ENCODE data around the gene ZNF138. TPM values are rescaled to one million over a fixed set of nuclear protein-coding genes. Genes with fewer than 3 reads are reported as not detected.
A peak's percentile ranks its signal among the peaks of the same experiment; 100 is the strongest.
"Not testable (repeated sequence)": the region's sequence is repeated elsewhere in the genome, so short reads cannot be mapped to it uniquely, and the experiment has no call there.

ZNF138 gene
- total RNA-seq, 1 experiment from 2014 or later = 7.6 TPM

DNA sequence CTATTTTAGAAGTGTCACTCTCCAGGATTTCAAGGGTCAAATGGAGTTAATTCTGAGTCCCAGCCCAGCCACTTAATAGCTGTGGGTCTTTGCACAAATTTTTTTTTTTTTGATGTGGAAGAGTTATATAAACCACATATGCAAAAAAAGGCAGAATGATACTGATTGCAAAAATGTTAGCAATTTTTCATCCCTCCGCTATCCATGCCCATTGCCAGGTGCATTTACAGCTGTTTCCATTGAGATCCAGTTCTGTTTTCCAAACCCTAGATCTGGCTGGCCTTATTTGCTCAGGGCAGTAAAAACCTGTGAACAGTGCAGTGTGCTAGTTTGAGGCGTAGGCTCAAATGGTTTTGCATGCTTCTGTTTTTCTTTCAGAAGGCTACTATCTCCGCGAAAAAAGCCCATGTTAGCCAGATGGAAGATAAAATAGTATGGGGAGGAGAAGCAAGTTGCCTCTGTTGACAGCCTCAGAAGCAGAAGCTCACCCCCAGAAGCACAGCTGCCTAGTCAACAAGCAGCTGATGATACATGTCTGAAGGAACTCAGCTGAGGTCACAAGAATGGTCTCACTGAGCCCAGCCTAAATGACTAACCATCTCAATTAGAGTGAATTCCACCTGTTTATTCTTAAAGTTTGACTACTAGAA lies 997 bp upstream of the ZNF138 start:
- BruUV-seq (replicated peaks) = no TSS peak
- TF ChIP-seq SIN3A (IDR thresholded peaks at IDR 0.05; ENCODE audit: borderline replicate concordance, insufficient read depth, low read depth, low read length) = no peak
- TF ChIP-seq, protein P1, sequence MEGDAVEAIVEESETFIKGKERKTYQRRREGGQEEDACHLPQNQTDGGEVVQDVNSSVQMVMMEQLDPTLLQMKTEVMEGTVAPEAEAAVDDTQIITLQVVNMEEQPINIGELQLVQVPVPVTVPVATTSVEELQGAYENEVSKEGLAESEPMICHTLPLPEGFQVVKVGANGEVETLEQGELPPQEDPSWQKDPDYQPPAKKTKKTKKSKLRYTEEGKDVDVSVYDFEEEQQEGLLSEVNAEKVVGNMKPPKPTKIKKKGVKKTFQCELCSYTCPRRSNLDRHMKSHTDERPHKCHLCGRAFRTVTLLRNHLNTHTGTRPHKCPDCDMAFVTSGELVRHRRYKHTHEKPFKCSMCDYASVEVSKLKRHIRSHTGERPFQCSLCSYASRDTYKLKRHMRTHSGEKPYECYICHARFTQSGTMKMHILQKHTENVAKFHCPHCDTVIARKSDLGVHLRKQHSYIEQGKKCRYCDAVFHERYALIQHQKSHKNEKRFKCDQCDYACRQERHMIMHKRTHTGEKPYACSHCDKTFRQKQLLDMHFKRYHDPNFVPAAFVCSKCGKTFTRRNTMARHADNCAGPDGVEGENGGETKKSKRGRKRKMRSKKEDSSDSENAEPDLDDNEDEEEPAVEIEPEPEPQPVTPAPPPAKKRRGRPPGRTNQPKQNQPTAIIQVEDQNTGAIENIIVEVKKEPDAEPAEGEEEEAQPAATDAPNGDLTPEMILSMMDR (IDR thresholded peaks at IDR 0.05) = no peak
- TF ChIP-seq, protein P2, sequence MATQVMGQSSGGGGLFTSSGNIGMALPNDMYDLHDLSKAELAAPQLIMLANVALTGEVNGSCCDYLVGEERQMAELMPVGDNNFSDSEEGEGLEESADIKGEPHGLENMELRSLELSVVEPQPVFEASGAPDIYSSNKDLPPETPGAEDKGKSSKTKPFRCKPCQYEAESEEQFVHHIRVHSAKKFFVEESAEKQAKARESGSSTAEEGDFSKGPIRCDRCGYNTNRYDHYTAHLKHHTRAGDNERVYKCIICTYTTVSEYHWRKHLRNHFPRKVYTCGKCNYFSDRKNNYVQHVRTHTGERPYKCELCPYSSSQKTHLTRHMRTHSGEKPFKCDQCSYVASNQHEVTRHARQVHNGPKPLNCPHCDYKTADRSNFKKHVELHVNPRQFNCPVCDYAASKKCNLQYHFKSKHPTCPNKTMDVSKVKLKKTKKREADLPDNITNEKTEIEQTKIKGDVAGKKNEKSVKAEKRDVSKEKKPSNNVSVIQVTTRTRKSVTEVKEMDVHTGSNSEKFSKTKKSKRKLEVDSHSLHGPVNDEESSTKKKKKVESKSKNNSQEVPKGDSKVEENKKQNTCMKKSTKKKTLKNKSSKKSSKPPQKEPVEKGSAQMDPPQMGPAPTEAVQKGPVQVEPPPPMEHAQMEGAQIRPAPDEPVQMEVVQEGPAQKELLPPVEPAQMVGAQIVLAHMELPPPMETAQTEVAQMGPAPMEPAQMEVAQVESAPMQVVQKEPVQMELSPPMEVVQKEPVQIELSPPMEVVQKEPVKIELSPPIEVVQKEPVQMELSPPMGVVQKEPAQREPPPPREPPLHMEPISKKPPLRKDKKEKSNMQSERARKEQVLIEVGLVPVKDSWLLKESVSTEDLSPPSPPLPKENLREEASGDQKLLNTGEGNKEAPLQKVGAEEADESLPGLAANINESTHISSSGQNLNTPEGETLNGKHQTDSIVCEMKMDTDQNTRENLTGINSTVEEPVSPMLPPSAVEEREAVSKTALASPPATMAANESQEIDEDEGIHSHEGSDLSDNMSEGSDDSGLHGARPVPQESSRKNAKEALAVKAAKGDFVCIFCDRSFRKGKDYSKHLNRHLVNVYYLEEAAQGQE (IDR thresholded peaks at IDR 0.05; ENCODE audit: insufficient read depth in 1 of 2, low read depth in 2 of 2, low read length in 1 of 2) = no peak
- TF ChIP-seq TCF7L2 (IDR thresholded peaks at IDR 0.05; ENCODE audit: low read depth, low read length) = no peak
- no peak for TF ChIP-seq POLR2AphosphoS5 (IDR thresholded peaks at IDR 0.05; ENCODE audit: low read depth, low read length)
- Histone ChIP-seq H3K27ac (ENCODE audit: low read length) (peak overlapping the region; percentile 86), H3K36me3 (ENCODE audit: control insufficient read depth, insufficient read depth, low read length) (no peaks in the 10 kb centered on the region), H3K4me1 (ENCODE audit: control insufficient read depth, insufficient read depth, low read length) (peaks cover 16% of the 10 kb centered on the region; the same call in 1 of the 2 replicates), H3K27me3 (ENCODE audit: control insufficient read depth, insufficient read depth, low read length) (no peaks in the 10 kb centered on the region), H3K4me3 (ENCODE audit: low read depth in 2 of 2, low read length in 2 of 2) (peak overlapping the region in 1 of 2 experiments; percentile 75; a peak in 2 of 4 replicates), H3K9me3 (ENCODE audit: control insufficient read depth, insufficient read depth, low read depth, low read length) (no peaks in the 10 kb centered on the region)
- DNase-seq (ENCODE audit: low read depth, low spot score) (no peak), ATAC-seq (no peak)
- CTCF ChIA-PET = no interaction called here
- intact Hi-C loops (cut with micrococcal nuclease; ENCODE audit: unreplicated experiment) = no loop called here
- in situ Hi-C loops (cut with HindIII; ENCODE audit: low pct_unique_long_range_greater_than_20kb, low sequenced_read_pairs) = no loop called here
- POLR2A ChIA-PET = no interaction called here

DNA sequence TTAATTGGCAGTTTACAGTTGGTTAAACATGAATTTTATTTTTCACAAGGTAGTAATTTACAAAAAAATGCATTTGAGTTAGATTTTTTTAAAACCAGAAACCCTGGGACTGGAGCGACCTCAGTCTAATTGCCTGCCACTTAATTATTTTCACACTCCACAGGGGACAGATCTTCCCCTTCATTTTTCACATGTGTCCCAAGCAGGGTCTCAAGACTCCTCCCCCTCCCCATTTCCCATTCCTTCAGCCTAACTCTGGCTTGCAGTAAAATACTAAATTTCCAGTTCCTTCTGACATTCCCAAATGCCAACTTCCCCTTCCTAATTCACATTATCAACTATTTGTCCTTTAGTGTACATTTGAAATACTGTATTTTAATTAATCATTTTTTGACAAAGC lies 948 bp downstream of the ZNF138 start:
- intact Hi-C loops (cut with micrococcal nuclease; ENCODE audit: unreplicated experiment) = no loop called here
- no peak for TF ChIP-seq POLR2AphosphoS5 (IDR thresholded peaks at IDR 0.05; ENCODE audit: low read depth, low read length)
- TF ChIP-seq TCF7L2 (IDR thresholded peaks at IDR 0.05; ENCODE audit: low read depth, low read length) = no peak
- TF ChIP-seq SIN3A (IDR thresholded peaks at IDR 0.05; ENCODE audit: borderline replicate concordance, insufficient read depth, low read depth, low read length) = no peak
- TF ChIP-seq, protein P1 (IDR thresholded peaks at IDR 0.05) = no peak
- TF ChIP-seq, protein P2 (IDR thresholded peaks at IDR 0.05; ENCODE audit: insufficient read depth in 1 of 2, low read depth in 2 of 2, low read length in 1 of 2) = no peak

DNA sequence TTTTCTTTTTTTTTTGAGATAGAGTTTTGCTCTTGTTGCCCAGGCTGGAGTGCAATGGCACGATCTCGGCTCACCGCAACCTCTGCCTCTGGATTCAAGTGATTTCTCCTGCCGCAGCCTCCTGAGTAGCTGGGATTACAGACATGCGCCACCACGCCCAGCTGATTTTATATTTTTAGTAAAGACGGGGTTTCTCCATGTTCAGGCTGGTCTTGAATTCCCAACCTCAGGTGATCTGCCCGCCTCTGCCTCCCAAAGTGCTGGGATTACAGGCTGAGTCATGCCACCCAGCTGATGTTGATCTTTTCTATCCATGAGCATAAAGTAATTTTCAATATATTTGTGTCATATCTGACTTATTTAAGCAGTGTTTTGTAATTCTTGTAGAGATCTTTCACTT lies 4.9 kb downstream of the ZNF138 start:
- H3K27ac ChIP-seq (ENCODE audit: low read length); H3K27me3 ChIP-seq (ENCODE audit: control insufficient read depth, insufficient read depth, low read length); CTCF ChIA-PET; POLR2A ChIA-PET; H3K9me3 ChIP-seq (ENCODE audit: control insufficient read depth, insufficient read depth, low read depth, low read length); ATAC-seq; intact Hi-C loops (cut with micrococcal nuclease; ENCODE audit: unreplicated experiment); DNase-seq (ENCODE audit: low read depth, low spot score); in situ Hi-C loops (cut with HindIII; ENCODE audit: low pct_unique_long_range_greater_than_20kb, low sequenced_read_pairs); BruUV-seq (replicated peaks); H3K4me3 ChIP-seq (ENCODE audit: low read depth in 2 of 2, low read length in 2 of 2): not testable (repeated sequence)
- H3K36me3 ChIP-seq (ENCODE audit: control insufficient read depth, insufficient read depth, low read length) = peaks cover 17% of the 10 kb centered on the region; the same call in 1 of the 2 replicates
- H3K4me1 ChIP-seq (ENCODE audit: control insufficient read depth, insufficient read depth, low read length) = peaks cover 12% of the 10 kb centered on the region; the same call in 1 of the 2 replicates

More for the DNA sequence above, 948 bp downstream of the ZNF138 start:
- peak overlapping the region; percentile 75 to 81 for H3K4me3 ChIP-seq (ENCODE audit: low read depth in 2 of 2, low read length in 2 of 2)
- H3K27me3 ChIP-seq (ENCODE audit: control insufficient read depth, insufficient read depth, low read length) = no peaks in the 10 kb centered on the region
- POLR2A ChIA-PET = no interaction called here
- no peak for ATAC-seq
- peaks cover 16% of the 10 kb centered on the region; the same call in 1 of the 2 replicates for H3K4me1 ChIP-seq (ENCODE audit: control insufficient read depth, insufficient read depth, low read length)
- in situ Hi-C loops (cut with HindIII; ENCODE audit: low pct_unique_long_range_greater_than_20kb, low sequenced_read_pairs) = no loop called here
- H3K36me3 ChIP-seq (ENCODE audit: control insufficient read depth, insufficient read depth, low read length) = 0 out of 2 replicates have a peak, but pooled peaks cover 3% of the 10 kb centered on the region
- CTCF ChIA-PET = no interaction called here
- peak overlapping the region; percentile 86 for H3K27ac ChIP-seq (ENCODE audit: low read length)
- BruUV-seq (replicated peaks) = no TSS peak
- H3K9me3 ChIP-seq (ENCODE audit: control insufficient read depth, insufficient read depth, low read depth, low read length) = no peaks in the 10 kb centered on the region
- no peak for DNase-seq (ENCODE audit: low read depth, low spot score)

Data from Panc1 (cell line).